SK-N-MC (cell line): ENCODE measurements around the gene RPS5.

Experiments used
- EZH2 ChIP-seq: fragments of 200-600 bp; sonication (generic); IDR thresholded peaks from one replicate; pipeline ENCODE4 v1.6.1; 2017; ENCODE audit warnings: antibody characterized with exemption
- POLR2AphosphoS5 ChIP-seq: IDR thresholded peaks from 2 replicates; pipeline ENCODE4 v1.6.1; 2012; ENCODE audit warnings: mild to moderate bottlenecking, low read depth, low read length, borderline replicate concordance

- no peak for TF ChIP-seq EZH2
- no peak for TF ChIP-seq POLR2AphosphoS5
Measured at GRCh38 chr19:58395979-58396627, 9.0 kb downstream of the RPS5 start.
